Esophagus mucosa (tissue), 1 donor: Measurements from ENCODE around the gene NPIPB12. TPM values are rescaled to one million over a fixed set of nuclear protein-coding genes. Genes with fewer than 3 reads are reported as not detected.
"Not testable (repeated sequence)": the region's sequence is repeated elsewhere in the genome, so short reads cannot be mapped to it uniquely, and the experiment has no call there.

ENCODE experiments used
- ATAC-seq: fragments of 200-7000 bp; cut with Tn5 transposase; one replicate; pipeline ENCODE4 v1.9.1; 2020
- total RNA-seq: library from RNA; stranded (reverse); gene quantifications from one replicate; pipeline ENCODE4 v1.2.4, GENCODE V29; 2023
- donor health status: DM: yes; HTN: yes; CAD: no.

Gene NPIPB12
- 18.8 TPM for total RNA-seq

GRCh38 chr16:29506308-29506707 is at the start of gene NPIPB12:
Gene NPIPB12 (minus strand): TSS chr16:29506408.
- not testable (repeated sequence) for ATAC-seq

- not testable (repeated sequence) for ATAC-seq
Observed at GRCh38 chr16:29521520-29521919, 15.3 kb upstream of the NPIPB12 start.

GRCh38 chr16:29482276-29482675 is 23.9 kb downstream of the NPIPB12 start:
- ATAC-seq = not testable (repeated sequence)

GRCh38 chr16:29472065-29472464 is 34.1 kb downstream of the NPIPB12 start:
- ATAC-seq = not testable (repeated sequence)

GRCh38 chr16:29469660-29470059 is 36.5 kb downstream of the NPIPB12 start:
- ATAC-seq = peak; percentile 87

- not testable (repeated sequence) for ATAC-seq
Observed at GRCh38 chr16:29467654-29468366, 38.4 kb downstream of the NPIPB12 start.

GRCh38 chr16:29466904-29467303 is 39.3 kb downstream of the NPIPB12 start:
- ATAC-seq = peak; percentile 16

GRCh38 chr16:29465985-29466824 is 40.0 kb downstream of the NPIPB12 start:
- peak; percentile 24 for ATAC-seq

- peak; percentile 27 for ATAC-seq
Observed at GRCh38 chr16:29460647-29461030, 45.6 kb downstream of the NPIPB12 start.

- ATAC-seq = peak; percentile 66
Observed at GRCh38 chr16:29459706-29460646, 46.2 kb downstream of the NPIPB12 start, which contains the start of gene SULT1A4. Gene SULT1A4 (plus strand): TSS chr16:29459913. CDS start chr16:29461386, 1,473 bp downstream.

GRCh38 chr16:29457660-29458059 is 48.5 kb downstream of the NPIPB12 start:
- not testable (repeated sequence) for ATAC-seq

GRCh38 chr16:29454828-29455227 is 51.4 kb downstream of the NPIPB12 start:
- ATAC-seq = peak; percentile 75

- peak; percentile 93 for ATAC-seq
Observed at GRCh38 chr16:29454269-29454668, 51.9 kb downstream of the NPIPB12 start, which contains the start of the genes BOLA2 and SLX1B. Gene BOLA2 (minus strand): TSS chr16:29454351. CDS start chr16:29454253, 98 bp downstream. Gene SLX1B (plus strand): TSS chr16:29454533.

GRCh38 chr16:29453754-29454153 is 52.5 kb downstream of the NPIPB12 start:
- ATAC-seq = peak; percentile 29

Other genes with a start within 250 kb of the NPIPB12 start
- 0.44 TPM for gene NPIPB11, start 99.7 kb downstream of the NPIPB12 start, total RNA-seq
- 6.1 TPM for gene BOLA2, start 52.1 kb downstream of the NPIPB12 start, total RNA-seq
- gene SLX1B, start 51.9 kb downstream of the NPIPB12 start, total RNA-seq = 24.3 TPM
- gene SULT1A4, start 46.5 kb downstream of the NPIPB12 start, total RNA-seq = 2.2 TPM
- 0.60 TPM for gene SPN, start 156.8 kb upstream of the NPIPB12 start, total RNA-seq
- gene QPRT, start 172.8 kb upstream of the NPIPB12 start, total RNA-seq = 0.60 TPM
- 0.36 TPM for gene C16orf54, start 239.6 kb upstream of the NPIPB12 start, total RNA-seq